ENCODE measurements around the gene NKD2. TPM values are rescaled to one million over a fixed set of nuclear protein-coding genes. Genes with fewer than 3 reads are reported as not detected.
"Not testable (repeated sequence)": the region's sequence is repeated elsewhere in the genome, so short reads cannot be mapped to it uniquely, and the experiment has no call there.

Gene NKD2
- total and polyA plus RNA-seq, 10 donors: 1.4 to 52.3 (median 14.9) TPM

- WGBS, 5 donors: 75 to 88% (median 85%) methylated on average over 16 of the region's 16 CpGs
- H3K36me3 ChIP-seq: no peaks in the 10 kb centered on the region
- no peaks in the 10 kb centered on the region for H3K9me3 ChIP-seq
- H3K27ac ChIP-seq: no peak overlapping the region
- DNase-seq: peak; percentile 67
- TF ChIP-seq, protein P1, sequence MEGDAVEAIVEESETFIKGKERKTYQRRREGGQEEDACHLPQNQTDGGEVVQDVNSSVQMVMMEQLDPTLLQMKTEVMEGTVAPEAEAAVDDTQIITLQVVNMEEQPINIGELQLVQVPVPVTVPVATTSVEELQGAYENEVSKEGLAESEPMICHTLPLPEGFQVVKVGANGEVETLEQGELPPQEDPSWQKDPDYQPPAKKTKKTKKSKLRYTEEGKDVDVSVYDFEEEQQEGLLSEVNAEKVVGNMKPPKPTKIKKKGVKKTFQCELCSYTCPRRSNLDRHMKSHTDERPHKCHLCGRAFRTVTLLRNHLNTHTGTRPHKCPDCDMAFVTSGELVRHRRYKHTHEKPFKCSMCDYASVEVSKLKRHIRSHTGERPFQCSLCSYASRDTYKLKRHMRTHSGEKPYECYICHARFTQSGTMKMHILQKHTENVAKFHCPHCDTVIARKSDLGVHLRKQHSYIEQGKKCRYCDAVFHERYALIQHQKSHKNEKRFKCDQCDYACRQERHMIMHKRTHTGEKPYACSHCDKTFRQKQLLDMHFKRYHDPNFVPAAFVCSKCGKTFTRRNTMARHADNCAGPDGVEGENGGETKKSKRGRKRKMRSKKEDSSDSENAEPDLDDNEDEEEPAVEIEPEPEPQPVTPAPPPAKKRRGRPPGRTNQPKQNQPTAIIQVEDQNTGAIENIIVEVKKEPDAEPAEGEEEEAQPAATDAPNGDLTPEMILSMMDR (IDR thresholded peaks at IDR 0.05 in 8 of 11, conservative IDR thresholded peaks at IDR 0.05 in 3 of 11): no peak
- TF ChIP-seq POLR2A (IDR thresholded peaks at IDR 0.05) (no peak), POLR2AphosphoS5 (IDR thresholded peaks at IDR 0.05) (no peak)
- intact Hi-C loops (cut with DNase I; ENCODE audit: low total_unique reads): no loop called here
- peaks cover 0 to 4% (median 0%) of the 10 kb centered on the region in 6 donors for H3K4me1 ChIP-seq
- H3K4me3 ChIP-seq: no peak overlapping the region
- H3K27me3 ChIP-seq (replicated peaks in 1 of 7): peaks cover 0 to 6% (median 0%) of the 10 kb centered on the region in 7 donors
Observed at GRCh38 chr5:1020452-1020961, 11.9 kb downstream of the NKD2 start.

DNA sequence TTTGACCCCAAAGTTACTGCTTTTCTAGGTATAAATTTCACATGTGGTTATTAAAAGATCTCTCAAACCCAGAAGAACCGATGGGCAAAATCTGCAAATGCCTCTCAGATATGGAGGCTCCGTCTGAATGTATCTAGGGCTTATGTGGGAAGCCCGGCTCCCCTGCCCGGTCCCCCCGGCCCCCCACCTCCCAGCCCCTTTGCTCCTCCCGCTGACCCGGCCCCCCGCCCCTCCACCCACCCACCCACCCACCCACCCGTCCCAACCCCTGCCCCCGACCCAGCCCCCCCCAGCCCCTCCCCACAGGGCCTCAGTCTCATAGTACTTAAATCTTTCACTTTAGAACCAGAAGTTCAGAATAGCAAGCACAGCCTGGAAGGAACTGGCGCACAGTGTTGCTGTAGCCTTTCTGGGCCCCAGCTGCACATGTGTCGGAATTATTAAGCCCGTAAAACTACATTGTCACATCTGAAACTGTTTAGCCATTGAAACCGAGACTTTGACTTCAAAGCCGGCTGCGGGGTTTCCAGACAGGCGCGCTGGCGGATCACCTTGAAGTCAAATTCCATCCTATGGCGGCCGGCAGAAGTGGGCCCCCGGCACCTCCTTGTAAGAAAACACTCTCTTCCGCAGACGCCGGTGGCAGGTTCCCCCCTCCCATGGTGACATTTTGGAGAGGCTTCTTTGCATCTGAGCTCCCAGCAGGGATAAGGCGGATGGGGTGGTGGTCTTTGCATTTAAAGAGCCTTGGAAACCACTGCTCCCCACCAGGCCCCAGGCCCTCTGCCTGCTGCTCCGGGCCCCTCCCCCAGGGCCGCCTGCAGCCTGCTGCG is 12.8 kb downstream of the NKD2 start:
- Histone ChIP-seq H3K36me3 (no peaks in the 10 kb centered on the region), H3K9me3 (no peaks in the 10 kb centered on the region), H3K4me1 (peaks cover 0 to 4% (median 0%) of the 10 kb centered on the region in 6 donors), H3K27me3 (replicated peaks in 1 of 7) (no peaks in the 10 kb centered on the region), H3K27ac (no peak overlapping the region), H3K4me3 (no peak overlapping the region)
- 54 to 68% (median 68%) methylated on average over 21 to 29 of the region's 29 CpGs for WGBS, 5 donors
- intact Hi-C loops (cut with DNase I; ENCODE audit: low total_unique reads): no loop called here
- TF ChIP-seq, protein P1 (IDR thresholded peaks at IDR 0.05 in 8 of 11, conservative IDR thresholded peaks at IDR 0.05 in 3 of 11): no peak
- peak; percentile 71 for DNase-seq

- WGBS, 5 donors: 57 to 72% (median 70%) methylated on average over 7 to 9 of the region's 9 CpGs
- H3K27me3 ChIP-seq (replicated peaks in 1 of 7); H3K27ac ChIP-seq; H3K36me3 ChIP-seq; intact Hi-C loops (cut with DNase I; ENCODE audit: low total_unique reads); H3K9me3 ChIP-seq; H3K4me1 ChIP-seq; H3K4me3 ChIP-seq: not testable (repeated sequence)
- peak; percentile 41 for DNase-seq
Observed at GRCh38 chr5:1021969-1022336, 13.4 kb downstream of the NKD2 start.

- Histone ChIP-seq H3K27ac (no peak overlapping the region), H3K9me3 (no peaks in the 10 kb centered on the region), H3K36me3 (no peaks in the 10 kb centered on the region), H3K27me3 (replicated peaks in 1 of 7) (peaks cover 0 to 44% (median 5%) of the 10 kb centered on the region in 7 donors), H3K4me3 (no peak overlapping the region), H3K4me1 (no peaks in the 10 kb centered on the region)
- DNase-seq: peak; percentile 64
- TF ChIP-seq POLR2AphosphoS5 (IDR thresholded peaks at IDR 0.05) (no peak), POLR2A (IDR thresholded peaks at IDR 0.05) (no peak)
- TF ChIP-seq, protein P1 (IDR thresholded peaks at IDR 0.05 in 8 of 11, conservative IDR thresholded peaks at IDR 0.05 in 3 of 11): no peak
- intact Hi-C loops (cut with DNase I; ENCODE audit: low total_unique reads): no loop called here
- 78 to 89% (median 81%) methylated on average over 25 to 29 of the region's 29 CpGs for WGBS, 5 donors
Observed at GRCh38 chr5:1026700-1027621, 18.4 kb downstream of the NKD2 start.
